Lower lobe of right lung (tissue), 2 donors: ENCODE measurements around the gene TMA16. TPM values are rescaled to one million over a fixed set of nuclear protein-coding genes. Genes with fewer than 3 reads are reported as not detected.

ENCODE experiments used
- ATAC-seq, 2 donors: fragments of 200-7000 bp; cut with Tn5 transposase; one replicate each; pipeline ENCODE4 v1.9.1; 2020 to 2022; ENCODE audit warnings: mild to moderate bottlenecking in 2 of 2, moderate library complexity in 2 of 2
- DNase-seq: peaks from one replicate; pipeline ENCODE4 v3.0.0-alpha.2; 2020
- H3K27ac ChIP-seq: fragments of 200-600 bp; one replicate; pipeline ENCODE4 v1.8.0; 2022
- H3K27me3 ChIP-seq: fragments of 200-600 bp; one replicate; pipeline ENCODE4 v1.8.0; 2022; ENCODE audit warnings: low read depth
- H3K36me3 ChIP-seq: fragments of 200-600 bp; one replicate; pipeline ENCODE4 v1.8.0; 2022; ENCODE audit warnings: mild to moderate bottlenecking
- H3K4me1 ChIP-seq: fragments of 200-600 bp; one replicate; pipeline ENCODE4 v1.8.0; 2022
- H3K4me3 ChIP-seq: fragments of 200-600 bp; one replicate; pipeline ENCODE4 v1.8.0; 2022; ENCODE audit warnings: mild to moderate bottlenecking
- H3K9me3 ChIP-seq: fragments of 200-600 bp; one replicate; pipeline ENCODE4 v1.8.0; 2022
- CTCF ChIP-seq: fragments of 200-600 bp; IDR thresholded peaks from one replicate; pipeline ENCODE4 v1.8.0; 2022; ENCODE audit warnings: antibody characterized with exemption, mild to moderate bottlenecking
- intact Hi-C: fragments of 100-400 bp; cut with DNase I; formaldehyde crosslinking; loops from one replicate; pipeline ENCODE4 v1.11.0; 2022
- total RNA-seq: library from RNA; stranded (reverse); fragmentation: NEBNext Ultra II Directional; extraction: Animal tissue kit (Norgen Biotek cat#: 25700); gene quantifications from one replicate; pipeline ENCODE4 v1.2.1, GENCODE V29; 2021
- donor health status: DM: no; HTN: yes; CAD: no; lungs with severe emphysema.

Gene TMA16
- total RNA-seq, 1 donor from 2014 or later = 19.7 TPM

GRCh38 chr4:163566257-163566796 lies 71.8 kb downstream of the TMA16 start:
- no peak for TF ChIP-seq CTCF
- H3K27ac ChIP-seq = no peak overlapping the region
- no peak for ATAC-seq
- intact Hi-C loops = no loop called here
- H3K4me3 ChIP-seq = no peak overlapping the region
- no peaks in the 10 kb centered on the region for H3K4me1 ChIP-seq
- H3K36me3 ChIP-seq = no peaks in the 10 kb centered on the region
- H3K27me3 ChIP-seq = no peaks in the 10 kb centered on the region
- DNase-seq = no peak
- no peaks in the 10 kb centered on the region for H3K9me3 ChIP-seq

- DNase-seq (no peak), ATAC-seq (no peak)
- H3K4me3 ChIP-seq = no peak overlapping the region
- no peaks in the 10 kb centered on the region for H3K9me3 ChIP-seq
- no peaks in the 10 kb centered on the region for H3K36me3 ChIP-seq
- H3K27ac ChIP-seq = no peak overlapping the region
- TF ChIP-seq CTCF = no peak
- no peaks in the 10 kb centered on the region for H3K27me3 ChIP-seq
- no peaks in the 10 kb centered on the region for H3K4me1 ChIP-seq
- intact Hi-C loops = no loop called here
Observed at GRCh38 chr4:163568843-163569242, 74.4 kb downstream of the TMA16 start.

Other genes starting within 250 kb of the TMA16 start
- 1.9 TPM for gene NPY1R, start 162.1 kb upstream of the TMA16 start, total RNA-seq
- gene NPY5R, start 150.8 kb upstream of the TMA16 start, total RNA-seq = not detected
- gene TKTL2, start 20.9 kb upstream of the TMA16 start, total RNA-seq = 0.18 TPM